Activated T-helper 17 cell treated with anti-CD3 and anti-CD28 coated beads, Interleukin-2, amount 50 U/mL, for 72 hours (primary cell): ENCODE data around the gene CMTM3. TPM values are rescaled to one million over a fixed set of nuclear protein-coding genes. Genes with fewer than 3 reads are reported as not detected.
"Not testable (repeated sequence)": the region's sequence is repeated elsewhere in the genome, so short reads cannot be mapped to it uniquely, and the experiment has no call there.

Source experiments
- ATAC-seq: fragments of 150-1000 bp; cut with Tn5 transposase; replicated peaks from 2 replicates; pipeline ENCODE4 v1.10.0; 2021; ENCODE audit warnings: mild to moderate bottlenecking, moderate library complexity
- H3K27ac Mint-ChIP-seq: one replicate; pipeline ENCODE4 v1.8.0; 2022; ENCODE audit warnings: mixed read lengths
- H3K27me3 Mint-ChIP-seq: one replicate; pipeline ENCODE4 v1.8.0; 2022; ENCODE audit warnings: mixed read lengths
- H3K36me3 Mint-ChIP-seq: one replicate; pipeline ENCODE4 v1.8.0; 2022; ENCODE audit warnings: low read depth, mild to moderate bottlenecking, mixed read lengths
- H3K4me1 Mint-ChIP-seq: one replicate; pipeline ENCODE4 v1.8.0; 2022; ENCODE audit warnings: mixed read lengths
- H3K4me3 Mint-ChIP-seq: one replicate; pipeline ENCODE4 v1.8.0; 2022; ENCODE audit warnings: mild to moderate bottlenecking, mixed read lengths
- H3K9me3 Mint-ChIP-seq: one replicate; pipeline ENCODE4 v1.8.0; 2022; ENCODE audit warnings: mixed read lengths
- total RNA-seq, 2 donors: library from RNA; stranded (reverse); gene quantifications; one replicate each; pipeline ENCODE4 v1.2.3, GENCODE V29; 2022

The CMTM3 gene
- total RNA-seq, 2 donors from 2014 or later: 46.7 to 64.1 TPM

DNA sequence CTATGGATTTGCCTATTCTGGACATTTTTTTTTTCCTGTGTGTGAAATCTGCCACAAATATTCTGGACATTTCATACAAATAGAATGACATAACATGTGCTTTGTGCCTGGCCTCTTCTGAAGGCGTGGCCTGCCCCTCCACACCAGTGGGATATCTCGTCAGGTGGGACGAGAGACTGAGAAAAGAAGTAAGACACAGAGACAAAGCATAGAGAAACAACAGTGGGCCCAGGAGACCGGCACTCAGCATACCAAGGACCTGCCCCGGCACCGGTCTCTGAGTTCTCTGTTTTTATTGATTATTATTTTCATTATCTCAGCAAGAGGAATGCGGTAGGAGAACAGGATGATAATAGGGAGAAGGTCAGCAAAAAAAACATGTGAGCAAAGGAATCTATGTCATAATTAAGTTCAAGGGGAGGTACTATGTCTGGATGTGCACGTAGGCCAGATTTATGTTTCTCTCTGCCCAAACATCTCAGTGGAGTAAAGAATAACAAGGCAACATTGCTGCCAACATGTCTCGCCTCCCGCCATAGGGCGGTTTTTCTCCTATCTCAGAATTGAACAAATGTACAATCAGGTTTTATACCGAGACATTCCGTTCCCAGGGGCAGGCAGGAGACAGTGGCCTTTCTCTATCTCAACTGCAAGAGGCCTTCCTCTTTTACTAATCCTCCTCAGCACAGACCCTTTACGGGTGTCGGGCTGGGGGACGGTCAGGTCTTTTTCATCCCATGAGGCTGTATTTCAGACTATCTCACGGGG, 23.3 kb downstream of the CMTM3 start:
- H3K9me3 Mint-ChIP-seq, H3K36me3 Mint-ChIP-seq, H3K4me1 Mint-ChIP-seq, ATAC-seq, H3K27me3 Mint-ChIP-seq, H3K27ac Mint-ChIP-seq, H3K4me3 Mint-ChIP-seq: not testable (repeated sequence)

DNA sequence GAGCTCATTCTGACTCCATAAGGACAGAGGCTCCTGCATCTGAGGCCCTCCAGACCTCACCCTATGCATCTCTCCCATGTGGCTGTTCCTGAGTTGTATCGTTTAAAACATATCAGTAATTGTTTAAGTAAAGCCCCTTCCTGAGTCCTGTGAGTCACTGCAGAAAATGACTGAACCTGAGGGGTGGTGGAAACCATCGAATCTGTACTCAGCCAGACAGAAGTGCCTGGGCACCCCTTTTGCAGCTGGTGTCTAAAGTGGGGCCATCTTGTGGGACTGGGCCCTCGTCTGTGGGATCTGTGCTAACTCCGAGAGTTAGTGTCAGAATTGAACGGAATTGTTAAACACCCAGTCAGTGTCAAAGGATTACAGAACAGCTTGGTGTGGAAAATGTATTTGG, 25.4 kb downstream of the CMTM3 start:
- no peak for ATAC-seq
- no peak overlapping the region for H3K27ac Mint-ChIP-seq
- H3K4me1 Mint-ChIP-seq: no peaks in the 10 kb centered on the region
- H3K4me3 Mint-ChIP-seq: no peak overlapping the region
- H3K36me3 Mint-ChIP-seq: no peaks in the 10 kb centered on the region
- no peaks in the 10 kb centered on the region for H3K27me3 Mint-ChIP-seq
- no peaks in the 10 kb centered on the region for H3K9me3 Mint-ChIP-seq

DNA sequence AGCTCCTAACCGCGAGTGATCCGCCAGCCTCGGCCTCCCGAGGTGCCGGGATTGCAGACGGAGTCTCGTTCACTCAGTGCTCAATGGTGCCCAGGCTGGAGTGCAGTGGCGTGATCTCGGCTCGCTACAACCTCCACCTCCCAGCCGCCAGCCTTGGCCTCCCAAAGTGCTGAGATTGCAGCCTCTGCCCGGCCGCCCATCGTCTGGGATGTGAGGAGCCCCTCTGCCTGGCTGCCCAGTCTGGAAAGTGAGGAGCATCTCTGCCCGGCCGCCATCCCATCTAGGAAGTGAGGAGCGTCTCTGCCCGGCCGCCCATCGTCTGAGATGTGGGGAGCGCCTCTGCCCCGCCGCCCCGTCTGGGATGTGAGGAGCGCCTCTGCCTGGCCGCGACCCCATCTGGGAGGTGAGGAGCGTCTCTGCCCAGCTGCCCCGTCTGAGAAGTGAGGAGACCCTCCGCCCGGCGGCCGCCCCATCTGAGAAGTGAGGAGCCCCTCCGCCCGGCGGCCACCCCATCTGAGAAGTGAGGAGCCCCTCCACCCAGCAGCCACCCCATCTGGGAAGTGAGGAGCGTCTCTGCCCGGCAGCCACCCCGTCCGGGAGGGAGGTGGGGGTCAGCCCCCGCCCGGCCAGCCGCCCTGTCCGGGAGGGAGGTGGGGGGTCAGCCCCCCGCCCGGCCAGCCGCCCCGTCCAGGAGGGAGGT, 26.2 kb downstream of the CMTM3 start:
- not testable (repeated sequence) for H3K4me3 Mint-ChIP-seq, H3K27ac Mint-ChIP-seq, ATAC-seq, H3K9me3 Mint-ChIP-seq, H3K27me3 Mint-ChIP-seq, H3K4me1 Mint-ChIP-seq, H3K36me3 Mint-ChIP-seq

DNA sequence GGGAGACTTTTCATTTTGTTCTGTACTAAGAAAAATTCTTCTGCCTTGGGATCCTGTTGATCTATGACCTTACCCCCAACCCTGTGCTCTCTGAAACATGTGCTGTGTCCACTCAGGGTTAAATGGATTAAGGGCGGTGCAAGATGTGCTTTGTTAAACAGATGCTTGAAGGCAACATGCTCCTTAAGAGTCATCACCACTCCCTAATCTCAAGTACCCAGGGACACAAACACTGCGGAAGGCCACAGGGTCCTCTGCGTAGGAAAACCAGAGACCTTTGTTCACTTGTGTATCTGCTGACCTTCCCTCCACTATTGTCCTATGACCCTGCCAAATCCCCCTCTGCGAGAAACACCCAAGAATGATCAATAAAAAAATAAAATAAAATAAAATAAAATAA, 27.1 kb downstream of the CMTM3 start:
- not testable (repeated sequence) for H3K4me3 Mint-ChIP-seq, H3K36me3 Mint-ChIP-seq, H3K4me1 Mint-ChIP-seq, H3K27ac Mint-ChIP-seq, H3K27me3 Mint-ChIP-seq, H3K9me3 Mint-ChIP-seq, ATAC-seq

DNA sequence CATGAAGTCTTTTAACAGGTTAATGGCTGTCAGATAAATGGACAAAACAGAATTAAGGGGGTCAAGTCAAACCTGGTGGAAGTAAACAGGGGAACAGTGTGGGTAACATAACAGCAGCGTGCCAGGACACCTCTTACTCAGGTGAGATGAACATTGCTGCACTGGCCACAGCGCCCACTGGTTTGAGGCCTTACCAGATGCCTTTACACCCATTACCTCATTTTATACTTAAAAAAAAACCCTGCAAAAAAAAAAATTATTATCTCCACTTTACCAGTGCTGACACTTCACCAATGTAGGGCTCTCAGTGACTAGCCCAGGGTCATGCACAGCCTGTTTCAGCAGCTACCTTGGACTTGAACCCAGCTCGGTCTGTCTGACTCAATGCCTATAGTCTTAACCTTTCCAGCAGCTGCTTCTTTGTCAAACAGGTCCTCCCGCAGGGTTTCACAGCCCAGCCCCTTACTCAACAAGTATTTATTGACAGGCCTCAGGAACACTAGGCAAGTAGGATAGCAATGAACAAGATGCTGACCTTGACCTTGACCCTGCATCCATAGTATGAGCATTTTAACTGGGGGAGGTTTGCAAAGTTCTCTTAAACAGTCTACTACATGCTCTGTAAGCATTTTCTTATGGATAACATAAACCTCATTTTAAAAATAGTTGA, 30.2 kb downstream of the CMTM3 start:
- H3K27me3 Mint-ChIP-seq: no peaks in the 10 kb centered on the region
- H3K36me3 Mint-ChIP-seq: no peaks in the 10 kb centered on the region
- ATAC-seq: no peak
- no peaks in the 10 kb centered on the region for H3K9me3 Mint-ChIP-seq
- H3K27ac Mint-ChIP-seq: no peak overlapping the region
- H3K4me1 Mint-ChIP-seq: no peaks in the 10 kb centered on the region
- no peak overlapping the region for H3K4me3 Mint-ChIP-seq

DNA sequence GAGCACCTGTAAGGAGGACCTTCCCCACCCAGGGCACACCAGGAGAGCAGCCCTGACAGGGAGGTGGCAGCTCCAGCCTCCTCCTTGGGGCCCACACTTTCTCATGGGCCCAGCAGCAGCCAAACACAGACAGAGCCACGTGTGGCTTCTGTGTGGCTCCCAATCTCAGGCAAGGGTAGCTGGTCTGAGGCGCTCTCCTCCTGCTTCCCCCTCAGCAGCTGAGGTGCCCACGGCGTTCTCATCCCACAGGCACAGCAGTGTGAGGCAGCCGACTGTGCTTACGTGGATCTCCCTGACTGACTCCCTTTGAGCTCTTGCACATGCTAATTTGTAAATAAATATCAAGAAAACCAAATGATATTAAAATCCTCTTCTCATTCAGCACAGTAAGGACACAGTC, 30.9 kb downstream of the CMTM3 start:
- no peak overlapping the region for H3K4me3 Mint-ChIP-seq
- ATAC-seq: no peak
- H3K27me3 Mint-ChIP-seq: no peaks in the 10 kb centered on the region
- H3K36me3 Mint-ChIP-seq: no peaks in the 10 kb centered on the region
- H3K27ac Mint-ChIP-seq: no peak overlapping the region
- no peaks in the 10 kb centered on the region for H3K4me1 Mint-ChIP-seq
- no peaks in the 10 kb centered on the region for H3K9me3 Mint-ChIP-seq

DNA sequence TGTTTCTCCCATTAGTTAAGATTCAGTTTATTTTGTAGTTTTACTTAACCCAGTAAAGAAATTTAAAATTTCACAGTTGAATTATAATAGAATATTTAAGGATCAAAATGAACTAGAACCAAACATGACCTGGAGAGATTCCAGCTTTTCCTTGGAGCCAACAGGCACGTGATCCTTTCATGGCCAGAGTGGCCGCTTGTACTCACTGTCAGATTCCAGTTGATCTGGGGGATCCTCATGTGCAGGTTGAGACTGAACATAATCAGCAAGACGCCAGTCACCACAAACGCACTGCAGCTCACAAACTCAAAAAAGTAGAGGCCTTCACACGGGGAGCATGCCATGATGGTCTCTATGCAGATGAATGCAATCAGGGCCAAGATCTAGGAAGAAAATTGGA, 31.7 kb downstream of the CMTM3 start:
- no peaks in the 10 kb centered on the region for H3K27me3 Mint-ChIP-seq
- H3K4me3 Mint-ChIP-seq: no peak overlapping the region
- H3K9me3 Mint-ChIP-seq: no peaks in the 10 kb centered on the region
- no peaks in the 10 kb centered on the region for H3K4me1 Mint-ChIP-seq
- no peaks in the 10 kb centered on the region for H3K36me3 Mint-ChIP-seq
- ATAC-seq: no peak
- no peak overlapping the region for H3K27ac Mint-ChIP-seq

DNA sequence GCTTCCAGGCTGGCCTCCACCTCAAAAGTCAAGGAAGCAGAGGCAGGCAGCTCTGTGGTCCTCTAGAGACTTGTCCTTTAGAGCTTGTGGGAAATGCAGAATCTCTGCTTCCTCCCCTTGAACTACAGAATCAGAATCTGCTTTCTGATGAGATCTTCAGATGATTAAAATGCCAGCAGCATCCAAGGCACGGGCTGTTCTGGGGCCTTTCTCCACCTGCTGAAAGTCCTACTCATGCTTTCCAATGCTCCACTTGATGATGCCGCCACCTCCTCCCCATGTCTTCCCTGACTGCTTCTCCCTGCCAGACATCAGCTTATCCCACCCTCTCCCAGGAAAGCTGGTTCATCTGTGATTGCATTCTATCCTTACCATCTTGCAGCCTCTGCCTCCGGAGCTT, 33.3 kb downstream of the CMTM3 start:
- ATAC-seq: no peak
- no peak overlapping the region for H3K4me3 Mint-ChIP-seq

DNA sequence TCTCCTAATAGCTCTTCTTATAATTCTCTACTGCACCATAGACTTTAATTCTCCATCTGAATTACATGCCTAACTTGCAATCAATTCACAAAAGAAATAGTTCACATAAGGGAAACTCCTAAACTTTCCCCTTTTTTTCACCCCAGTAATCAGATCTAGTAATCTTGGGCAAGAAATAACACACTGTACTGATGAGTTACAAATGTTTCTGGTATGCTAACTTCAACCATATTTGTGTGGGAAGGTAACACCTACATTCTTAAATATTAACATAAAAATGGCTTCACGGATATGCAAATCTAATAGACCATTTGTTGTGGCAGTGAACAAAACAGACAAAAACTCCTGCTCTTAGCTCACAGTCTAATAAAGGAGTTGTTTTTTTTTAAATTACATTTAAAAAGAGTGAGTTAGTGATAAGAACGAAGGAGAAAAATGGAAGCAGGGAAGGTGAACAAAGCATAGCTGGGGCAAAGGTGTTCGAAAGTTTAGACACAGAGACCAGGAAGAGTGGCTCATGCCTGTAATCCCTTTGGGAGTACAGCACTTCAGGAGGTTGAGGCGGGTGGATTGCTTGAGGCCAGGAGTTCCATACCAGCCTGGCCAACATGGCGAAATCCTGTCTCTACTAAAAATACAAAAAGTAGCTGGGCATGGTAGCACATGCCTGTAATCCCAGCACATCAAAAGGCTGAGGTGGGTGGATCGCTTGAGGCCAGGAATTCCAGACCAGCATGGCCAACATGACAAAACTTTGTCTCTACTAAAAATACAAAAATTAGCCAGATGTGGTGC, 34.8 kb downstream of the CMTM3 start:
- H3K36me3 Mint-ChIP-seq: no peaks in the 10 kb centered on the region
- no peak overlapping the region for H3K27ac Mint-ChIP-seq
- H3K9me3 Mint-ChIP-seq: no peaks in the 10 kb centered on the region
- H3K4me3 Mint-ChIP-seq: no peak overlapping the region
- no peaks in the 10 kb centered on the region for H3K27me3 Mint-ChIP-seq
- ATAC-seq: no peak
- no peaks in the 10 kb centered on the region for H3K4me1 Mint-ChIP-seq

More for the DNA sequence above, 33.3 kb downstream of the CMTM3 start:
- Mint-ChIP-seq H3K4me1 (no peaks in the 10 kb centered on the region), H3K36me3 (no peaks in the 10 kb centered on the region), H3K9me3 (no peaks in the 10 kb centered on the region), H3K27ac (no peak overlapping the region), H3K27me3 (no peaks in the 10 kb centered on the region)

DNA sequence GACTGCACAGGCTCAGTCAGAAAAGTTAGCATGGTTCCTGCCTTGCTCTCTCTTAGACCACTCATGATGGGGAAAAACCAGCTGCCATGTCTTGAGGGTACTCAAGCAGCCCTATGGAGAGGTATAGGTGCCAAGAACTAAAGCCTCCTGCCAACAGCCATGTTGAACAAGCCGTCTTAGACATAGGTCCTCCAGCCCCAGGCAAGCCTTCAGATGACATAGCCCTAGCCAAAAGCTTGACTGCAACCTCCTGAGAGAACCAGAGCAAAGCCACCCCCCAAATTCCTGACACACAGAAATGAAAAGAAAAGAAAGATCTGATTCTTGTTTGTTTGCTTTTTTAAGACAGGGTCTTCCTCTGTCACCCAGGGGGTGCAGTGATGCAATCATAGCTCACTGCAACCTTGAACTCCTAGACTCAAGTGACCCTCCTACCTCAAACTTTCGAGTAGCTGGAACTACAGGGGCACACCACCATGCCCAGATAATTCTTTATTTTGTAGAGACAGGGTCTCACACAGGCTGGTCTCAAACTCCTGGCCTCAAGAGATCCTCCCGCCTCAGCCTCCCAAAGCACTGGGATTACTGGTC, 36.3 kb downstream of the CMTM3 start:
- no peak overlapping the region for H3K27ac Mint-ChIP-seq
- no peak for ATAC-seq
- no peaks in the 10 kb centered on the region for H3K27me3 Mint-ChIP-seq
- H3K4me3 Mint-ChIP-seq: no peak overlapping the region
- no peaks in the 10 kb centered on the region for H3K4me1 Mint-ChIP-seq
- no peaks in the 10 kb centered on the region for H3K36me3 Mint-ChIP-seq
- no peaks in the 10 kb centered on the region for H3K9me3 Mint-ChIP-seq

DNA sequence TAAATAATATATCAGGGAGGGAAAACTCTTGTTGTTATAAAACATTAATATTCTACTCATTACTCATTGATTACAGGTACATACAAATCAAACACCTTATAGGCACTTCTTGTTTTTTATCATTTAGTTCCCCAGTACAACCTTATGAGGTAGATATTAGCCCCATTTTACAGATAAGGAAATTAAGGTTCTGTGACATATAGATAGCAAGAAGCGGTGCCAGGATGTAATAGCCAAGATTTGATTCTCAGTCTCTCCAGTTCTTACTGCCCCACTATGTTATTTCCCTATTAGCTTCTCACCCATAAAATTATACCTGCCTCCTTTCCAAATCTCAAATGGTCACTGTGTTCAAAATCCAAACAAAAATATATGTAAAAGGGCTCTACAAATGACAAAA, 36.9 kb downstream of the CMTM3 start:
- Mint-ChIP-seq H3K4me1 (no peaks in the 10 kb centered on the region), H3K4me3 (no peak overlapping the region), H3K9me3 (no peaks in the 10 kb centered on the region), H3K27me3 (no peaks in the 10 kb centered on the region), H3K27ac (no peak overlapping the region), H3K36me3 (no peaks in the 10 kb centered on the region)
- no peak for ATAC-seq

DNA sequence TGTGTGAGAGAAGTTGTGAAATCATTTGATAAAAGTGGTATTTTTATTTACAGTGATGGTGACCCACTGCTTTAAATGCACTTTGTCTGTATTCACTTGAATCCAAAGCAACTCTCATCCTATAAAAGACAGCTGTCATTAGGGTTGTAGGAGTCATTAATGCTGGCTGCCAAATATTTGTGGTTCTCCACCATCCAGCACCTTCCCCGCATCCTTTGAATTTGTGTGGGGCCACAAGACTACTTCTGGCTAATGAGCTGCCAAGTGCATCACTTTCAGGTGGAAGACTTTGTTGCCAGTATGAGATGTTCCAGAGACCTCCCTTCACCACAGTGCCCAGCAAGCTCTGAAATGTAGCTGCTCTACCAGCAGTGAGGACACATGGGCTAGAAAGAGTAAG, 43.4 kb downstream of the CMTM3 start:
- H3K27ac Mint-ChIP-seq: no peak overlapping the region
- H3K4me3 Mint-ChIP-seq: no peak overlapping the region
- no peaks in the 10 kb centered on the region for H3K36me3 Mint-ChIP-seq
- no peak for ATAC-seq
- no peaks in the 10 kb centered on the region for H3K9me3 Mint-ChIP-seq
- no peaks in the 10 kb centered on the region for H3K27me3 Mint-ChIP-seq
- peaks cover 9% of the 10 kb centered on the region for H3K4me1 Mint-ChIP-seq

DNA sequence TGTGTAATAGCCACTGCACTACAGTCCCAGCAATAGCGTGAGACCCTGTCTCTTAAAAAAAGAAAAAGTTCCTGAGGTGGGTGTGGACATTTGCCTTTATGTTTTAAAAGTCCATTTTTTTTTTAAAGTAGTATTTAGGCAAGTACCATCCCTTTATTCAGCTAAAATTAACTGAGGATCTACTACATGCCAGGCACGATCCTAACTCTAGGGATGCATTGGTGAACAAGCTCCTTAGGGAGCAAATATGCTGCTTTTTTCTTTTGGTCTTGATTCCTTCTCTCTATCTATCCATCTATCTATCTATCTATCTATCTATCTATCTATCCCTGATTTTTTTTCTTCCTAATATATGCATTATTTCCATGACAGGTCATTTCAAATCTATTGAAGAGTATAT, 44.7 kb downstream of the CMTM3 start:
- no peak overlapping the region for H3K27ac Mint-ChIP-seq
- peaks cover 13% of the 10 kb centered on the region for H3K4me1 Mint-ChIP-seq
- no peaks in the 10 kb centered on the region for H3K27me3 Mint-ChIP-seq
- no peak for ATAC-seq
- no peaks in the 10 kb centered on the region for H3K9me3 Mint-ChIP-seq
- H3K36me3 Mint-ChIP-seq: no peaks in the 10 kb centered on the region
- H3K4me3 Mint-ChIP-seq: no peak overlapping the region

DNA sequence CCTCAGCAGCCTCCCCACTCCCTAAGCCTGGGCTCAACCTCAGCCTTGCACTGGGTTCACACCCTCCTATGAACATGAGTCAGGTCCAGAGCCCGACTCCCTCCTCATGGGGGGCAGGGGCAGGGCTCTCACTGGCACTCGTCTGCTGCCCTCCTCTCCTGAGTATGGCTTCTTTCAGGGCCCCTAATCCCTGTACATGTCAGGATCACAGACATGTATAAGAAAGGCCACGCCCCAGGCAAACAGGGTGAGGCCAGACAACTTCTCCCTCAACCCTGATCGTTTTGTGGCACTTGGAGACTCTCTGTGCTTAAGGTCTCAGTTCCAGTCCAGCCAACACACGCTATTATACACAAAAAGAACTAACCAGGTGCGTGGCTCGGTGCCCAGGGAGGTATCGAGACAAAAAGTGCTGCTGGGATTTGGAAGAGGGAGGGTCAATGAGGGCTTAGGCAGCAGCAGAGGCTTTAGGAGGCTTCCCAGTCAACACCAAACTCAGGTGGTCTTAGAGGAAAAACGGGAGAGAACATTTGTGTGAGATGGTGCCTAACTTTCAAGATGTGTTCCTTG, 45.2 kb downstream of the CMTM3 start:
- Mint-ChIP-seq H3K27me3 (peaks cover 2% of the 10 kb centered on the region), H3K4me1 (peaks cover 13% of the 10 kb centered on the region), H3K36me3 (no peaks in the 10 kb centered on the region), H3K27ac (no peak overlapping the region), H3K9me3 (no peaks in the 10 kb centered on the region), H3K4me3 (no peak overlapping the region)
- no peak for ATAC-seq
